ENCODE data around the gene FIGNL2.

Gene FIGNL2

GRCh38 chr12:51838036-51838435, 10.5 kb downstream of the FIGNL2 start:
- Histone ChIP-seq H3K4me3 (replicated peaks; ENCODE audit: low read depth, low read length) (no peak overlapping the region), H3K27me3 (replicated peaks; ENCODE audit: control insufficient read depth, insufficient read depth, low read length) (no peaks in the 10 kb centered on the region; the same call in none of the 2 replicates)
- no peak for TF ChIP-seq CTCF (IDR thresholded peaks at IDR 0.05; ENCODE audit: insufficient read depth, low read length, poor library complexity, severe bottlenecking)

GRCh38 chr12:51837286-51837685, 11.2 kb downstream of the FIGNL2 start:
- no peaks in the 10 kb centered on the region; the same call in none of the 2 replicates for H3K27me3 ChIP-seq (replicated peaks; ENCODE audit: control insufficient read depth, insufficient read depth, low read length)
- H3K36me3 ChIP-seq (ENCODE audit: control insufficient read depth, insufficient read depth, low read length) = no peaks in the 10 kb centered on the region
- TF ChIP-seq CTCF (IDR thresholded peaks at IDR 0.05; ENCODE audit: insufficient read depth, low read length, poor library complexity, severe bottlenecking) = no peak
- no peak overlapping the region for H3K4me3 ChIP-seq (replicated peaks; ENCODE audit: low read depth, low read length)
- no peak for DNase-seq (ENCODE audit: extremely low read depth, insufficient read length)

More at GRCh38 chr12:51838036-51838435, 10.5 kb downstream of the FIGNL2 start:
- DNase-seq (ENCODE audit: extremely low read depth, insufficient read length) = no peak
- no peaks in the 10 kb centered on the region for H3K36me3 ChIP-seq (ENCODE audit: control insufficient read depth, insufficient read depth, low read length)

- Histone ChIP-seq H3K4me3 (replicated peaks; ENCODE audit: low read depth, low read length) (no peak overlapping the region), H3K27me3 (replicated peaks; ENCODE audit: control insufficient read depth, insufficient read depth, low read length) (no peaks in the 10 kb centered on the region; the same call in none of the 2 replicates), H3K36me3 (ENCODE audit: control insufficient read depth, insufficient read depth, low read length) (no peaks in the 10 kb centered on the region)
- no peak for TF ChIP-seq CTCF (IDR thresholded peaks at IDR 0.05; ENCODE audit: insufficient read depth, low read length, poor library complexity, severe bottlenecking)
- DNase-seq (ENCODE audit: extremely low read depth, insufficient read length) = no peak
Measured at GRCh38 chr12:51836827-51837173, 11.7 kb downstream of the FIGNL2 start.

- H3K27me3 ChIP-seq (replicated peaks; ENCODE audit: control insufficient read depth, insufficient read depth, low read length) = peaks cover 1% of the 10 kb centered on the region
- TF ChIP-seq CTCF (IDR thresholded peaks at IDR 0.05; ENCODE audit: insufficient read depth, low read length, poor library complexity, severe bottlenecking) = no peak
Measured at GRCh38 chr12:51836041-51836826, 12.3 kb downstream of the FIGNL2 start.

GRCh38 chr12:51834411-51834810, 14.1 kb downstream of the FIGNL2 start:
- H3K4me3 ChIP-seq (replicated peaks; ENCODE audit: low read depth, low read length) = no peak overlapping the region
- H3K27me3 ChIP-seq (replicated peaks; ENCODE audit: control insufficient read depth, insufficient read depth, low read length) = peaks cover 2% of the 10 kb centered on the region
- DNase-seq (ENCODE audit: extremely low read depth, insufficient read length) = no peak
- no peaks in the 10 kb centered on the region for H3K36me3 ChIP-seq (ENCODE audit: control insufficient read depth, insufficient read depth, low read length)
- TF ChIP-seq CTCF (IDR thresholded peaks at IDR 0.05; ENCODE audit: insufficient read depth, low read length, poor library complexity, severe bottlenecking) = no peak

More at GRCh38 chr12:51836041-51836826, 12.3 kb downstream of the FIGNL2 start:
- DNase-seq (ENCODE audit: extremely low read depth, insufficient read length) = no peak
- H3K4me3 ChIP-seq (replicated peaks; ENCODE audit: low read depth, low read length) = no peak overlapping the region
- H3K36me3 ChIP-seq (ENCODE audit: control insufficient read depth, insufficient read depth, low read length) = no peaks in the 10 kb centered on the region

Measured in GM06990 (cell line).